Measurements from ENCODE around the gene RIMS4. TPM values are rescaled to one million over a fixed set of nuclear protein-coding genes. Genes with fewer than 3 reads are reported as not detected.

RIMS4 gene
- total RNA-seq, 1 experiment from 2014 or later: 16.3 TPM

- Mint-ChIP-seq H3K9me3 (no peaks in the 10 kb centered on the region), H3K4me3 (no peak overlapping the region), H3K36me3 (ENCODE audit: insufficient read depth in 1 of 3, low read depth in 3 of 3) (peaks cover 0 to 7% (median 0%) of the 10 kb centered on the region in 3 experiments; a peak in 4 of 7 replicates), H3K27me3 (ENCODE audit: low read depth) (no peaks in the 10 kb centered on the region; the same call in 1 of the 2 replicates), H3K27ac (no peak overlapping the region), H3K4me1 (peaks cover 13 to 29% of the 10 kb centered on the region in 2 experiments)
- WGBS (ENCODE audit: extremely low coverage, insufficient read length, low lambda C conversion rate): no CpG with 5 or more reads among the region's 5 CpGs
- Histone ChIP-seq H3K27me3 (ENCODE audit: insufficient read depth, low read length) (no peaks in the 10 kb centered on the region), H2BK120ac (ENCODE audit: low read depth, low read length, poor library complexity, severe bottlenecking) (no peak overlapping the region), H2BK15ac (ENCODE audit: low read depth, low read length) (no peak overlapping the region), H4K5ac (ENCODE audit: insufficient read length, low read depth, low read length) (no peak overlapping the region), H3K4me1 (ENCODE audit: insufficient read depth, low read length) (peaks cover 4% of the 10 kb centered on the region; the same call in 1 of the 2 replicates), H4K91ac (ENCODE audit: insufficient read length, low read depth, low read length) (no peak overlapping the region), H3K14ac (ENCODE audit: insufficient read depth, low read length) (no peak overlapping the region), H3T11ph (ENCODE audit: low read length) (no peak overlapping the region), H2BK5ac (ENCODE audit: insufficient read length, low read length) (no peak overlapping the region), H3K56ac (ENCODE audit: insufficient read length, low read depth, low read length) (no peak overlapping the region), H2BK12ac (ENCODE audit: insufficient read length, low read depth, low read length) (no peak overlapping the region), H4K8ac (replicated peaks; ENCODE audit: insufficient read length, low read depth, low read length) (no peak overlapping the region), H2AFZ (ENCODE audit: low read length) (no peak overlapping the region), H3K23ac (ENCODE audit: insufficient read length, low read depth, low read length) (no peak overlapping the region), H3K23me2 (ENCODE audit: insufficient read length, low read depth, low read length, poor library complexity, severe bottlenecking) (no peaks in the 10 kb centered on the region), H3K4ac (ENCODE audit: low read depth, low read length) (no peak overlapping the region), H3K9ac (ENCODE audit: extremely low read depth, insufficient read length, low read length) (no peak overlapping the region), H3K4me2 (ENCODE audit: insufficient read depth, insufficient read length, low read length) (no peak overlapping the region), H3K27ac (ENCODE audit: insufficient read length, low read depth, low read length) (no peak overlapping the region), H3K79me1 (ENCODE audit: insufficient read depth, low read depth, low read length, poor library complexity, severe bottlenecking) (no peaks in the 10 kb centered on the region), H4K20me1 (ENCODE audit: control insufficient read depth, insufficient read depth, insufficient read length) (no peaks in the 10 kb centered on the region), H3K9me3 (ENCODE audit: control insufficient read depth, low read depth, low read length) (no peaks in the 10 kb centered on the region), H2BK20ac (ENCODE audit: low read depth, low read length, poor library complexity, severe bottlenecking) (no peak overlapping the region), H2AK5ac (ENCODE audit: insufficient read length, low read length) (no peak overlapping the region), H3K79me2 (ENCODE audit: insufficient read depth, low read length) (no peaks in the 10 kb centered on the region; the same call in 1 of the 2 replicates), H3K18ac (ENCODE audit: insufficient read length, low read depth, low read length) (no peak overlapping the region)
- TF ChIP-seq CTCF (conservative IDR thresholded peaks at IDR 0.05): no peak
- DNase-seq: no peak
Observed at GRCh38 chr20:44799691-44800090, 10.7 kb downstream of the RIMS4 start.

Measured in H9 (cell line).